AG09309 (cell line): ENCODE results near the gene WDR44.

Experiments
- DNase-seq: peaks from one replicate; pipeline ENCODE4 v3.0.0-alpha.2; 2010; ENCODE audit warnings: low read depth
- H3K4me3 ChIP-seq: 2 replicates; pipeline ENCODE4 v1.5.1; 2011; ENCODE audit warnings: mild to moderate bottlenecking, low read depth, low read length, moderate library complexity; ENCODE audit not compliant: control insufficient read depth
- TF ChIP-seq, protein P1 (sequence below): IDR thresholded peaks from 2 replicates; pipeline ENCODE4 v1.5.1; 2011; ENCODE audit warnings: mild to moderate bottlenecking, low read depth, low read length, inconsistent platforms; ENCODE audit not compliant: insufficient read depth, control insufficient read depth; ENCODE audit errors: missing control alignments

WDR44 gene

DNA sequence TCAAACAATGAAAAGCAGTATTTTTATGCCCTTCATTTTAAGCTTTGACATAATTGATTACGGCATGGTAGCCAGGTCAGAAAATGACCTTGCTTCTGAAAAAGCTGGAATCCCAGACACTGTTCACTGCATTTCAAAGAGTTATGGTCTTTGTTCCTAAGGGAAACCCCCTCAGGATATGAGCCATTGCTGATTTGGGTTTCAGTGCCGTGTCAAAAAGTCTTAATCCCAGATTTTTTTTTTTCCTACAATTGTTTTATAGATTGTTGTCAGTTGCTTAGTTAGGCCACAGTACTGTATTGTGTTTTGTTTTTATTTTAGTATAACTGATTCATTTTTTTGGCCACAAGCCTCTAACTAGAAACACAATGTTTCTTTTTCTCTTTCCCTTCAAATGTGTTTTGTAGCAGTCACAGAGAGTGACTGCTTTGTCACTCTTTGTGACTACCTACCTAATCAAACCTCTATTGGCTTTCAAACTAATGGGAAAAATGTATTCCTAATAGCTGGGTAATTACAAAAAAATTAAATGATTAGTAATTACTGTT lies 10.3 kb downstream of the WDR44 start:
- TF ChIP-seq, protein P1, sequence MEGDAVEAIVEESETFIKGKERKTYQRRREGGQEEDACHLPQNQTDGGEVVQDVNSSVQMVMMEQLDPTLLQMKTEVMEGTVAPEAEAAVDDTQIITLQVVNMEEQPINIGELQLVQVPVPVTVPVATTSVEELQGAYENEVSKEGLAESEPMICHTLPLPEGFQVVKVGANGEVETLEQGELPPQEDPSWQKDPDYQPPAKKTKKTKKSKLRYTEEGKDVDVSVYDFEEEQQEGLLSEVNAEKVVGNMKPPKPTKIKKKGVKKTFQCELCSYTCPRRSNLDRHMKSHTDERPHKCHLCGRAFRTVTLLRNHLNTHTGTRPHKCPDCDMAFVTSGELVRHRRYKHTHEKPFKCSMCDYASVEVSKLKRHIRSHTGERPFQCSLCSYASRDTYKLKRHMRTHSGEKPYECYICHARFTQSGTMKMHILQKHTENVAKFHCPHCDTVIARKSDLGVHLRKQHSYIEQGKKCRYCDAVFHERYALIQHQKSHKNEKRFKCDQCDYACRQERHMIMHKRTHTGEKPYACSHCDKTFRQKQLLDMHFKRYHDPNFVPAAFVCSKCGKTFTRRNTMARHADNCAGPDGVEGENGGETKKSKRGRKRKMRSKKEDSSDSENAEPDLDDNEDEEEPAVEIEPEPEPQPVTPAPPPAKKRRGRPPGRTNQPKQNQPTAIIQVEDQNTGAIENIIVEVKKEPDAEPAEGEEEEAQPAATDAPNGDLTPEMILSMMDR, result no peak
- DNase-seq, result no peak
- H3K4me3 ChIP-seq, result no peak overlapping the region

DNA sequence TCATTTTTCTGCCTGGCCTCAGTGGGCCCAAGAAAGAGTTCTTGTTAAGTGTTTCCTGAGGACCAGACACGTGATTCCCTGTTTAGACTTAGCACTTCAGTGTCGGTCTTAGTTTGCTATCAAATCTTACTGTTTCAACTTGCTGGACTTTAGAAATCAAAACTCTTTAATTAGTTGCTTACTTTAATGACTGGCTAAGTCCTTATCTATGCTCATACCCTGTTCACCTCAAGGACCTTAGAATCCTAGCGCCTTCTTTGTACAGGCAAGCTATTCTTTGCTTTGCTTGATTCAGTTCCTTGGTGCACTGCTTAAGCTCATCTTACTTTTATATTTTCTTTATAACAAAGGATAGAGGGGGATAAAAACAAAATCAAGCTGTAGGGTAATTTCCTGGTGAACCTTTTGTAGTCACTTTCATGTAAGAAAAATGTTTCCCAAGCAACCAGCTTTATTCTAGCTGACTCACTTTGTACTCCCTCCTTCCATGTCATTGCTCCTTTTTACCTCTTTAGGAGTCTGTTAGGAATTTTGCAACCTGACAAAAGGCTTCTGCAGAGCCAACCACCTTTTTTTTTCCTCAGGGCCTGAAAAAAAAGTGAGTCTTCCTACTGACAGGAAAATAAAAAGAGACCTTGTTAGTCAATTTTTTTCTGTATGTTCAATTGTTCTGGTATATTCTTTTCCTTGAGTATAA lies 14.7 kb downstream of the WDR44 start:
- TF ChIP-seq, protein P1, result no peak
- no peak overlapping the region for H3K4me3 ChIP-seq
- DNase-seq, result no peak

DNA sequence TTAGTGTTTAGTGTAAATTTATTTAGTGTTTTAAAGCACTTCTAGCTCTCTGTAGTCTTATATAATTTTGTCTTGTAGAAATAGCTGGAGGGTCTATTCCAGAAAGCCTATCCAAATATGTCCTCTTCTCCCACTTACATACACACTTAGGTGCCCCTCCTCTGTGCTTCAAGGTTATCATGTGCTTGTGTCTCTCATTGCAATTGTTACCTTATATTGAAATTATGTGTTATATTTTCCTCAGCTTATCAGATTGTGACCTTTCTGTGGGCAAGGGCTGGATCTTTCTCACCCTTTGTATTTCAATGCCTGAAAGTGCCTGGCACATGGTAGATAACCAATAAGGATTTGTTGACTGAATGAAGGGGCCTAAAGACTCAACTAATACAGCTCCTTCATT lies 18.4 kb downstream of the WDR44 start:
- no peak overlapping the region for H3K4me3 ChIP-seq
- TF ChIP-seq, protein P1, result no peak
- DNase-seq, result no peak

DNA sequence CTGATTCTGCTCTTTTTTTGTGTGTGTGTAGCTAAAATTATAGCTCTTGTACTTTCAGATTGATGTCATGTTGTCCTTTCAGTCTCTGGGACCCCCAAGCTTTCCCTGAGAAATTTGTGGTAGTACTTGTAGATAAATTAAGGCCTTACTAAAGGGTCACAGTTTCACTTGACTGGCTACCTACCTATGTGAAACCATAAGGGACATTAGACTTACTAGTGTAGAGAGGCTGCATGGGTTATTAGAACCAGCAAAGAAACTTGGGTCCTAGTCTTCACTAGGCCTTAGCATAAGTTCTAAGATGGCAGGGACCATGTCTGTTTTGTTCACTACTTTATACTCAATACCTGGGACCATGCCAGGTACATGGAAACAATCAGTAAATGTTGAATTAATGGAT lies 21.4 kb downstream of the WDR44 start:
- no peak for DNase-seq
- TF ChIP-seq, protein P1, result no peak
- no peak overlapping the region for H3K4me3 ChIP-seq

DNA sequence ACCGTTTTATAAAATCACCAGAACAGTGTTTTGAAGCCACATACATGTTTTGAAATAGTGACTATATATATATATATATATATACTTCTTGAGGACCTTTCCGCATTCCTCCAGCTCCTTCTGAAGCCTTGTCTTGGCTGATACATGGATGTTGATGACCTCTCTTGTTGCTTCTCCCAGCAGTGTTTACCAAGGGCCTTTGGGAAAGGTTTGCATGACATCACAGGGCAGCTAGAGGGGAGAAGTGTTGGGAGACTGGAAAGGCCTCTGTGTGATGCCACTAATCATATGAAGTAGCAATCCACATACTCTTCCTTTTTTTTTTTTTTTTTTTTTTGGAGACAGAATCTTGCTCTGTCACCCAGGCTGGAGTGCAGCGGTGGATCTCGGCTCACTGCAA lies 22.5 kb downstream of the WDR44 start:
- TF ChIP-seq, protein P1, result no peak
- no peak for DNase-seq
- H3K4me3 ChIP-seq, result no peak overlapping the region

DNA sequence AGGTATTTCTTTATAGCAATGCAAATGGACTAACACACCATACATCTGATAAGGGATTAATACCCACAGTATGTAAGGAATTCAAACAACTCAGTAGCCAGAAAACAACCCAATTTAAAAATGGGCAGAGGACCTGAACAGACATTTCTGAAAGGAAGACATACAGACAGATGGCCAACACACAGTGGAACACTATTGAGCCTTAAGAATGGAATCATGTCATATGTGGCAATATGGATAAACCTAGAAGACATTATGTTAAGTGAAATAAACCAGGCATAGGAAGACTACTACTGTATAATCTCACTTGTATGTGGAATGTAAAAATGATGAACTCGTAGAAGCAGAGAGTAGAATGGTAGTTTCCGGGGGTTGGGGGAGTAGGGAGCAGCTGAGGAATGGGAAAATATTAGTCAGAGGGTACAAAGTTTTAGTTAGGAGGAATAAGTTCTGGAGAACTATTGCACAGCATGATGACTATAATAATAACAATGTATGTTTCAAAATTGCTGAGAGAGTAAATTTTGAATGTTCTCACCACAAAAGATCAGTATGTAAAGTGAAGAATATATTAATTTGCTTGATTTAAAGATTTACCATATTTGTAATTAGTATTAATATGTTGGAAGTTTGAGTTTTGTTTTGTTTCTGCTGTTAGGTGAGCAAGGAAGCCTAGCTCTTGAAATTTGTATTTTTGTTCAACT lies 25.2 kb downstream of the WDR44 start:
- H3K4me3 ChIP-seq, result no peak overlapping the region
- no peak for DNase-seq
- TF ChIP-seq, protein P1, result no peak

DNA sequence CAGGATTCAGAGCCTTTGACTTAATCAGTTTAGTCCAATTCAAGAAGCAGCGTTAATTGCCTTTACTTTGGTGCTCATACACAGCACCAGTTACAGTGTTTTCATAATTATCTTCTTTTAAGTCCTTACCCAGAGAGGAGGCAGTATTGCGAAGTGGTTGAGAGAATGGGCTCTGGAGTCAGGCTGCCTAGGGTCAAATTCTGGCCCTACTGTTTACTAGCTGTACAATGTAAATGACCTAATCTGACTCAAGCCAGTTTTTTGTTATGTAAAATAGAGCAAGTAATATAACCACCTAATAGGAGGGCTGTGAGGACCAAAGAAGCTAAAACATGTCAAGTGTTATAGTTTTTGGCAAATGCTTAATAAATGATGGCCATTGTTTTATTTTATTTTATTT lies 27.6 kb downstream of the WDR44 start:
- H3K4me3 ChIP-seq, result no peak overlapping the region
- DNase-seq, result no peak
- TF ChIP-seq, protein P1, result no peak
